HEK293 (cell line): ENCODE measurements around the gene ATP2C1.

Experiments
- HOXA7 ChIP-seq: sonication (generic); formaldehyde crosslinking; IDR thresholded peaks from 2 replicates; pipeline ENCODE4 v1.8.1; 2022; ENCODE audit warnings: missing genetic modification reagents, borderline replicate concordance
- KLF16 ChIP-seq: fragments of 450-650 bp; formaldehyde crosslinking; IDR thresholded peaks from 2 replicates; pipeline ENCODE4 v1.5.1; 2017; ENCODE audit warnings: missing biosample characterization, missing genetic modification characterization
- KLF9 ChIP-seq: fragments of 450-650 bp; formaldehyde crosslinking; IDR thresholded peaks from 2 replicates; pipeline ENCODE4 v1.5.1; 2016; ENCODE audit warnings: missing biosample characterization, missing genetic modification characterization, low read depth
- RBAK ChIP-seq: fragments of 450-650 bp; formaldehyde crosslinking; IDR thresholded peaks from 2 replicates; pipeline ENCODE4 v1.5.1; 2016; ENCODE audit warnings: missing biosample characterization, missing genetic modification characterization
- SP2 ChIP-seq: fragments of 450-650 bp; formaldehyde crosslinking; IDR thresholded peaks from 2 replicates; pipeline ENCODE4 v1.5.1; 2016; ENCODE audit warnings: missing biosample characterization, missing genetic modification characterization
- SP3 ChIP-seq: fragments of 450-650 bp; formaldehyde crosslinking; IDR thresholded peaks from 2 replicates; pipeline ENCODE4 v1.5.1; 2016; ENCODE audit warnings: missing biosample characterization, missing genetic modification characterization
- ZBTB7A ChIP-seq: fragments of 450-650 bp; formaldehyde crosslinking; IDR thresholded peaks from 2 replicates; pipeline ENCODE4 v1.5.1; 2016; ENCODE audit warnings: low read depth, missing biosample characterization, missing genetic modification characterization
- ZNF112 ChIP-seq: fragments of 450-650 bp; formaldehyde crosslinking; IDR thresholded peaks from 2 replicates; pipeline ENCODE4 v1.5.0; 2017; ENCODE audit warnings: missing biosample characterization, missing genetic modification characterization
- ZNF121 ChIP-seq: fragments of 450-650 bp; formaldehyde crosslinking; IDR thresholded peaks from 2 replicates; pipeline ENCODE4 v1.5.1; 2016; ENCODE audit warnings: missing biosample characterization, missing genetic modification characterization
- ZNF140 ChIP-seq: fragments of 450-650 bp; formaldehyde crosslinking; IDR thresholded peaks from 2 replicates; pipeline ENCODE4 v1.5.1; 2016; ENCODE audit warnings: missing biosample characterization, missing genetic modification characterization
- ZNF677 ChIP-seq: fragments of 450-650 bp; IDR thresholded peaks from 2 replicates; pipeline ENCODE4 v1.5.0; 2018; ENCODE audit warnings: missing biosample characterization, mild to moderate bottlenecking, missing genetic modification characterization, moderate library complexity
- ZSCAN23 ChIP-seq: fragments of 450-650 bp; formaldehyde crosslinking; IDR thresholded peaks from 2 replicates; pipeline ENCODE4 v1.5.1; 2016; ENCODE audit warnings: missing biosample characterization, missing genetic modification characterization
- TF ChIP-seq, protein P1 (sequence below): fragments of 450-650 bp; formaldehyde crosslinking; IDR thresholded peaks from 2 replicates; pipeline ENCODE4 v1.5.1; 2016; ENCODE audit warnings: missing biosample characterization, missing genetic modification characterization
- TF ChIP-seq, protein P2 (sequence below): fragments of 450-650 bp; formaldehyde crosslinking; IDR thresholded peaks from 2 replicates; pipeline ENCODE4; 2016; ENCODE audit warnings: missing biosample characterization, missing genetic modification characterization

GRCh38 chr3:131008326-131008725, 114.4 kb downstream of the ATP2C1 start:
- TF ChIP-seq SP2 (tag by site-specific recombination) (no peak), ZNF677 (no peak), HOXA7 (CRISPR knock-in tag) (no peak), KLF16 (tag by site-specific recombination) (no peak), ZSCAN23 (tag by site-specific recombination) (no peak), ZBTB7A (no peak), RBAK (tag by site-specific recombination) (no peak), KLF9 (tag by site-specific recombination) (no peak), ZNF112 (tag by site-specific recombination) (no peak), ZNF121 (tag by site-specific recombination) (no peak), ZNF140 (tag by site-specific recombination) (no peak), SP3 (tag by site-specific recombination) (no peak)
- TF ChIP-seq, protein P1, sequence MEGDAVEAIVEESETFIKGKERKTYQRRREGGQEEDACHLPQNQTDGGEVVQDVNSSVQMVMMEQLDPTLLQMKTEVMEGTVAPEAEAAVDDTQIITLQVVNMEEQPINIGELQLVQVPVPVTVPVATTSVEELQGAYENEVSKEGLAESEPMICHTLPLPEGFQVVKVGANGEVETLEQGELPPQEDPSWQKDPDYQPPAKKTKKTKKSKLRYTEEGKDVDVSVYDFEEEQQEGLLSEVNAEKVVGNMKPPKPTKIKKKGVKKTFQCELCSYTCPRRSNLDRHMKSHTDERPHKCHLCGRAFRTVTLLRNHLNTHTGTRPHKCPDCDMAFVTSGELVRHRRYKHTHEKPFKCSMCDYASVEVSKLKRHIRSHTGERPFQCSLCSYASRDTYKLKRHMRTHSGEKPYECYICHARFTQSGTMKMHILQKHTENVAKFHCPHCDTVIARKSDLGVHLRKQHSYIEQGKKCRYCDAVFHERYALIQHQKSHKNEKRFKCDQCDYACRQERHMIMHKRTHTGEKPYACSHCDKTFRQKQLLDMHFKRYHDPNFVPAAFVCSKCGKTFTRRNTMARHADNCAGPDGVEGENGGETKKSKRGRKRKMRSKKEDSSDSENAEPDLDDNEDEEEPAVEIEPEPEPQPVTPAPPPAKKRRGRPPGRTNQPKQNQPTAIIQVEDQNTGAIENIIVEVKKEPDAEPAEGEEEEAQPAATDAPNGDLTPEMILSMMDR (tag by site-specific recombination), result no peak
- TF ChIP-seq, protein P2, sequence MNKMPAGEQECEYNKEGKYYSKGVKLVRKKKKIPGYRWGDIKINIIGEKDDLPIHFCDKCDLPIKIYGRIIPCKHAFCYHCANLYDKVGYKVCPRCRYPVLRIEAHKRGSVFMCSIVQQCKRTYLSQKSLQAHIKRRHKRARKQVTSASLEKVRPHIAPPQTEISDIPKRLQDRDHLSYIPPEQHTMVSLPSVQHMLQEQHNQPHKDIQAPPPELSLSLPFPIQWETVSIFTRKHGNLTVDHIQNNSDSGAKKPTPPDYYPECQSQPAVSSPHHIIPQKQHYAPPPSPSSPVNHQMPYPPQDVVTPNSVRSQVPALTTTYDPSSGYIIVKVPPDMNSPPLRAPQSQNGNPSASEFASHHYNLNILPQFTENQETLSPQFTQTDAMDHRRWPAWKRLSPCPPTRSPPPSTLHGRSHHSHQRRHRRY (tag by site-specific recombination), result no peak
